GM19397 (cell line): ENCODE measurements around the gene EEPD1.
"Not testable (repeated sequence)": the region's sequence is repeated elsewhere in the genome, so short reads cannot be mapped to it uniquely, and the experiment has no call there.

Experiments used
- ATAC-seq: cut with Tn5 transposase; IDR thresholded peaks from one replicate; pipeline ENCODE4 v1.9.1; 2021; ENCODE audit warnings: mild to moderate bottlenecking, moderate library complexity; ENCODE audit not compliant: unreplicated experiment

EEPD1 gene

DNA sequence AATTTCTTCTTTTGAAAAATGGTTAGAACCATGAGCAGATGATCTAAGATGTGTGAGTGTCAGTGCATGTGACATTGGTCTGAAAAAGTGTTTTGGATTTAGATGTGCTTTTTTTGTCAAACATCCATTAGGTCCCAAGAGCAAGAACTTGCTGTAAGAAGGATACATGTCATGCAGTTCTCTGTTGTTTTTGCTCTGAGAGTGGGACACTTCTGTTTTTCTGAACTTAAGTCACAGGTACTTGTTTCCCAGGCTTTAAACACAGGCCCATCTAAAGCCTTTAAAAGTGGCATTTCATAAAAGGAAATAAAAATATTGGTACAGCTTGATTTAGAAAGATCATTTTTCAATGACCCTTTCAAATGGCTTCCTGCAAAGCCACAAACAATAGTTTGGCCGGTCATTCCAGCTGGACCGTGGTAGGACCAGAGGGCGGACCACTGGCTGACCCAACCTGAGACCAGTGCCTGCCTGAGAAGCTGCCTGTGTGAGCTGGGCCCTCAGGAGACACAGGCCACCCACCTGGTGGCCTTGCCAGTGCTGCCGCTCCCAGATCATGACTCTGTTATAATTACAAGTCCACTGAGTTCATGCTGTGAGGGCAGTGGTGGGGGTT lies 92.7 kb downstream of the EEPD1 start:
- ATAC-seq: no peak

DNA sequence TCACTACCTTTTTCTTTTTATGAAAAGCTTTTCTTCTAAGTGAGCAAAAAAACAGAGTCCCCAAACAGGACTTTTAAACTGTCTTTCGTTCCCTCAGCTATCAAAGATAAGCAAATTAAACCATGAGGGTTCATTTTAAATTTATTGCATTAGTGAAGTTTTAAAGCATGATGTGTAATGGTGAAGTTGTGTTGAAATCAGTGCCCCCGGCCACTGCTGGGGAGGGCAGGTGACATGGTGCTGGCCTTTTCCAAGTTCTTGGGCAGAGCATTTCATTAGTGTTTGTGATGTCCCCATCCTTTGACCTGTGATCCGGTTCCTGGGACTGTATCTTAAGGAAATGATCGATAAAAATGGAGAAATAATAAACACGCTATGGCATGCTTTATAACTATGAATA lies 96.0 kb downstream of the EEPD1 start:
- ATAC-seq: no peak

DNA sequence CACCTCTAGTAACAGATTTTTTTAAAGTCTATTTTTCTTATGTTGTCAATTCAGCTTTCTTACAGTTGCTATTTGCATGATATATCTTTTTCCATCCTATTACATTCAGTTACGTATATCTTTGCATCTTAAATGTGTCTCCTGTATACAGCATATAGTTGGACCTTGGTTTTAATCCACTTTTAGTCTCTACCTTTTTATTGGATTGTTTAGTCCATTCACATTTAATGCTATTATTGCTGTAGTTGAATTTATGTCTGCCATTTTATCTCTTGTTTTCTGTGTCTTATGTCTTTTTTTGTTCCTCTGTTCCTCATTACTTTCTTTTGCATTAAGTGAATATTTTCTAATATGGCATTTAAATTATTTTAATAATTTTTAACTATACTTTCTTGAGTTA lies 100.6 kb downstream of the EEPD1 start:
- ATAC-seq: no peak

GRCh38 chr7:36258510-36259259 lies 105.6 kb downstream of the EEPD1 start:
- ATAC-seq: not testable (repeated sequence)

DNA sequence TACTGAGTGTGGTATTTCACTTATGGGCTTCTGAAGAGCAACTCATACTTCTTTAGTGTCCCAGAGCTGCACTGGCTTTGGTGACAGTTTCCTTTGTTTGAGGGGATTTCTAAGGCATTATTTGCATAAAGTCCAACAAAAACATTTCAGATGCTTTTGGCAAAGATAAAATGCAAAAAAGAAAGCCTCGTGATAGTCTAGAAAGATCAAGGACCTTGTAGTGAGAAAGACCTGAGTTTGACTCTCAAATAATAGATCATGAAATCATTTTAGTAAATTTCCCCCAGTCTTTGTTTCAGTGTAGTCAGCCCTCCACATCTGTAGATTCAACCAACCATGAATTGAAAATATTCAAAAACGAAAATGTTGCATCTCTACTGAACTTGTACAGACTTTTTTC lies 107.4 kb downstream of the EEPD1 start:
- ATAC-seq: no peak

GRCh38 chr7:36261019-36261754 lies 108.1 kb downstream of the EEPD1 start:
- ATAC-seq: no peak

DNA sequence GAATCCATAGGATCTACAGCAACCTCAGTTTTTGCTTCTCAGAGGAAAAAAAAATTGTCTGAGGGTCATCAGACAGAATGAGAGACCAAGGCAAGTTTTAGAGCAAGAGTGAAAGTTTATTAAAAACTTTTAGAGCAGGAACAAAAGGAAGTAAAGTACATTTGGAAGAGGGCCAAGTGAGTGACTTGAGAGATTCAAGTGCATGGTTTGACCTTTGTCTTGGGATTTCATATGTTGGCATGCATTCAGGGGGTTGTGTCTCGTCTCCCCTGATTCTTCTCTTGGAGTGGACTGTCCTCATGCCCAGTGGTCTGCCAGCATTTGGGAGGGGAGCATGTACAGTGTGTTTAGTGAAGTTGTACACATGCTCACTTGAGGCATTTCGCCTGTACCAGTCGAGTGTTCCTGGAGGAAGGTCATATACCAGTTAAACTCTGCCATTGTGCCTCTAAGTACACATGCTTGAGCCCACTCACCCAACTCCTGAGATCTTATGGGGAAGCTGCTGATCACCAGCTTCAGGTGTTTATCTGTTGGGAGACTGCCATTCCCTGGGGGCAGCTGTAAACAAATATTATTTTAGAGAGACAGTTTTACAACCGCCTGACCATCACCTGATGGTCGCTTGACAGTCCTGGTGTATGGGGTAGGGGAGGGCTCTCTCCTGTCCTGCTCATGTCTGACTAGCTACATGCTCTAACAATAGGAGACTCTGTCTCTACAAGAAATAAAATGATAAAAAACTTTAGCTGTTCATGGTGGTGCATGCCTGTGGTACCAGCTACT lies 109.4 kb downstream of the EEPD1 start:
- no peak for ATAC-seq

GRCh38 chr7:36263095-36263484 lies 110.0 kb downstream of the EEPD1 start:
- no peak for ATAC-seq

GRCh38 chr7:36264123-36264801 lies 111.2 kb downstream of the EEPD1 start:
- no peak for ATAC-seq

DNA sequence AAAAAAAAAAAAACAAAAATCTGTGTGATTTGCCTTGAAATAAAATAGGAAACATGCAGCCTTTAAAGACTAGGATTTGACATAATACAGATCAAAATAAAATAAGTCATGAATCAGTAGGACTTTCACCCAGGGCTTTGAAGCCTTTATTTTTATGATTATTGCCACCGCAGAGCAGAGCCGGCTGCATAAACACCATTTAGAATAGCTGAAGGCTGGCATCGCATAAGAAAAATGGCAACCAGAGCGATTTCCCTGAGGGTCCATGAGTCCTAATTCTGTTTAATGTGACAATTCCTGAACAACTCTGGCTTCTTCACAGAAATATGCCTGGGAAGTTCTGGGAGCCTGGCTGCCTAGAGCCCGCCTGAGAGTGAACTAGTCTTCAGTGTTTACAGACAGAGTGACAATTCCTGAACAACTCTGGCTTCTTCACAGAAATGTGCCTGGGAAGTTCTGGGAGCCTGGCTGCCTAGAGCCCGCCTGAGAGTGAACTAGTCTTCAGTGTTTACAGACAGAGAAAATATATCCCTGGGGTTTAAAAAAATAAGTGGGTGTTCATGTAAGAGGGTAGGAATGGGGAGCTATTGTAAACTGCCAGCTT lies 112.0 kb downstream of the EEPD1 start:
- ATAC-seq: no peak

- no peak for ATAC-seq
Measured at GRCh38 chr7:36265680-36266079, 112.6 kb downstream of the EEPD1 start.

DNA sequence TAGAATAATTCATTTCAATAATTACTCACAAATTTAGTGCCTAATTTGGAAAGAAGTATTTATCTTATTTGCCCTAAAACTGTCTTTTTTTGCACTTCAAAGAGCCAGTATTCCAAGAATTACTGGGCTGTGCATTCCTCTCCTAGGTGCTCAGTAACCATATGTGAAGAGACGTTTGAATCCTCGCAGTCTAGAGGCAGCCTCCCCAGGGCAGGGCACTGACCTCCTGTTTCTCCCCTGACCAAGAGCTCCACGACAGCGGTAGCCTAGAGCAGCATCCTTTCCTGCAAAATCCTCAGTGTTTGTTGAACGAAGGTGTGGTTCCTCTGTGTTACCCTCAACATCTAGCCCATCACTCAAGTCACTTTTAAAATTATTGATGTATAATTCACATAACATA lies 113.1 kb downstream of the EEPD1 start:
- ATAC-seq: no peak

- no peak for ATAC-seq
Measured at GRCh38 chr7:36266683-36267082, 113.6 kb downstream of the EEPD1 start.

GRCh38 chr7:36272211-36272566 lies 119.1 kb downstream of the EEPD1 start:
- ATAC-seq: no peak

GRCh38 chr7:36272567-36273269 lies 119.7 kb downstream of the EEPD1 start:
- no peak for ATAC-seq

GRCh38 chr7:36273836-36274235 lies 120.8 kb downstream of the EEPD1 start:
- no peak for ATAC-seq

- no peak for ATAC-seq
Measured at GRCh38 chr7:36275735-36276284, 122.8 kb downstream of the EEPD1 start.

DNA sequence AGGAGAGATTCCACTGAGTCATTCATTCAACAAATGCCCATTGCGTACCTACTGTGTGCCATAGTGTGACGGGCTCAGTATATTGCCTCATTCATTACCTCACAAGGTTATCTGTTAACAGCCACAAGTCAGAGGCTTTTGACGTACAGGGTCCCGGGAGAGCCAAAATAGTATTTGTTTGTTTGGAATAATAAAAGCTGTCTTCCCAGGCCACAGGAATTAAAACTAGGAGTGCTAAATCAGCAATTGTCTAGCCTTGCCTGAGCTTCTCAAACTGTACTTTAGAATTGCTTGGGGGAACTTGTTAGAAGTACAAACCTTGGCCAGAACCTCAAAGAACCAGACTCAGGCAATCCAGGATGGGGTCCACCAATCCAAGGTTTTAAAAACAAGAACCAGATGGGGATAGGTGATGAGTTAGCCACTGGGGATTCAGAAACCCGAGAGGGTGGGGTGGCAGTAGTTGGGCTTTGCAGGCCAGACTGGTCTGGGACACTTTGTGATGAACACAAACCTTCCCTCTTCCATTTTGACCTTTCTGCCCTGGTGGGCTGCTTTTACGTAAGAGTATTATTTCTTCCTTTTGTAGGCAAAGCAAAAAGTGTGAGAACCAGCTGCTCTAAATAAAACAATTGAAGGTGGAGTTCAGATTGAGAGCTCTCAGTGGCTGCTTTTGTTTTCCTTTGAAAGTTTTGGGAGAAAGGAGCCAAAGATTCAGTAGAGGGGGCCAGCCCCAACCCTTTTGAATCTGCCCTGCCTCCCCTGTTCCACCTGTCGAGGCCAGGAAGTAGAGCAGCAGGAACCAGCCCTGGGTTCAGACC lies 123.6 kb downstream of the EEPD1 start:
- ATAC-seq: no peak

DNA sequence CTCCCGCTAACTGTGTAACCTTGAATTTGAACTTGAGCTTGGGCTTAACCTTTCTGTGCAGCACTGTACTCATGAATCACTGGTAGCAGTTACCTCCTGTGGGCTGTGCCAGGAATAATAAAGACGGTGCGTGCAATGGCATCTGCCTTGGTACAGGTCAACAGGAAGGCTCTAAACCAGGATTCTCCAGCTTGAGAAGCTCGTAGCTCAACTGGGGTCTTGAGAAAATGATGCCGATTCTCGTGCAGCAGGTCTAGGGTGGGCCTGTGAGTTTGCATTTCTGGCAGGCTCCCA lies 124.1 kb downstream of the EEPD1 start:
- ATAC-seq: no peak
